Fibroblast of peridontal ligament (primary cell): Measurements from ENCODE around the gene SETBP1.

ENCODE experiments used
- DNase-seq: peaks from one replicate; pipeline ENCODE4 v3.0.0-alpha.2; 2010; ENCODE audit errors: extremely low read depth

The SETBP1 gene

DNA sequence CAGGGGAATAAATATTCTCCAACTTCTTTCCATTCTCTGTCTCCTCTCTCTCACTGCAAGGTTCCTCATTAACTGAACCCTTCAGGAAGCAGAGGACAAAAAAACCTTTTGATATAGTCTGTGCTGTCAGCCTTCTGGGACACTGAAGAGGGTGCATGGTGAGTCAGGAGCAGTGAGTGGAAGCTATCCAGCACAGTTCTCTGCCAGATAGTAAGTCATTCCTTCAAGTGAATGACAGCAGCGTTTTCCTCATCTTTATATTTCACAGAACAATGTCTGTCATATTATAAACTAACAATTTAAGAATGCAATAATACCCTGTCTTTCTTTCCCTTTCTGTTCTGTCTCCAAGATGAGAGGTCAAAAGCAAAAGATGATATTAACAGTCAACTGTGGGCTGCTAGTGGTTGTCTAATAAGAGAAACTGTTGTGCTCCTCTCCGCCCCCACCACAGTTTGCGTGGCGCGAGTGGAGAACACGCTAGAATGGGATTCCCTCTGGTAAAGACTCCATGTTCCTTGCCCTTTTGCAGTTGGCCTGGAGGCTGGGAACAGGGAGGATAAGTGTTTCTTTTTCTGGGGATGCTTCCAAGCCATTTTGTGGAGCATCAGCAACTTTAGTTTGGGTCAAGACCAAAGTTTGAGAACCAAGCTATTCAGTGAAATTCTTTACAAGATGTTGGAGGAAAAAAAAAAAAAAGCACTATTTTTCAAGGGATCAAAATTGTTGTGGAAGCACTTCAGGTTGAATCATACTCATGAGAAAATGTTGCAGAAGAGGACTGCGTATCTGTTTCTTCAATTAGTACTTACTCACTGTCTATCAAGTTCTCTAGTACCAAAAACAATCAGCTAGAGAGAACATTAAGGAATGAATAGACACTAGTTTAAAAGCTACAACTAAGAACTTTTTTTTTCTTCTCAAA, 430.2 kb downstream of the SETBP1 start:
- peak; percentile 59 for DNase-seq

DNA sequence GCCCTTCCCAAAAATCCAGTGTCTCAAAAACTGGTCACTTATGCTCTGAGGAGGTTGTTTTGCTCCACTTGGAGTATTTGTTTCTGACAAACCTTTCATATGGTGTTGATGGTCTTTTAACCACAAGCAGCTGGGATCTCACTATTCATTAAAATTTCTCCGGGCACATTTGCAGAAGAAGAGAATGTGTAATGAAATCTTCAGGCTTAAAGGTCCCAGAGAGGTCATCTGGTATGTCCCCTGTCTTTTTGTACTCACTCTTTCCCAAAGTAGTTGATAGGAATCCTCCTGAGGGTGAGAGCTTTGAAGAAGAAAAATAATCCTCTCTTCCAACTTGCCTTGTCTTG, 430.8 kb downstream of the SETBP1 start:
- no peak for DNase-seq

DNA sequence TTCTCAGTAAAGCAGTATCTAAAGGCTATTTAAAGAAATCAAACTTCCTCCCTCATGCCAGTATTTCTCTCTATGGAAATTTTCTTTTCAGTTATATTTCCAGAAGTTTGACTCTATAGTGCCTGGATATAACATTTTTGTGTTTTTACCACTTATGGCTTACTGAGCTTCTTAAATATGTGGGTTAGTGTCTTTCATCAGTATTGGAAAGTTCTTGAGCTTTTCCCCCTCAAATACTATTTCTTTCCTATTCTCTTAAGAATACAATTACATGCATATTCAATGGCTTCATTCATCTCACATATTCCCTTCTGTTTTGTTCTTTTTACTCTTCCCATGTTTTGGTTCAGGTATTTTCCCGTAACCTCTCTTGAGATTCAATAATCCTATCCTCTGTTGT, 432.0 kb downstream of the SETBP1 start:
- no peak for DNase-seq

DNA sequence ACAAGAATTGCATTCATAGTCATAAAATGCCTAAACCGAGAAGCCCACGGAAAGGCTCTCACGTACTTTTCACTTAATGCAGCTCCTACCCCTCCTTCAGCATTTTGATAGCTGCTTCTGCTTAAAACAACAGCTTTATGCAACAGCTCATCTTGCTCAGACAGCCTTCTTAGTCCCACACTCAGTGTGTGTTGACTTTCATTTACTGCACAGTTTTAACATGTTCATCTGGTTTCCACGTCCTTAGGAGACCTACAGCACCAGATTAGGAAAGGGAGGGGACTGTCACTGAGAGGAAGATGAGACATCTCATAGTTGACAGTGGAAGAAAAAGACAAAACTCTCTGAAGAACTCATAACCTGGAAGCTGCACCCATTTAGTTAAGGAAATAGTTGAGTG, 435.4 kb downstream of the SETBP1 start:
- no peak for DNase-seq
